CD4-positive, alpha-beta T cell (primary cell): ENCODE results near the gene OLFM2. TPM values are rescaled to one million over a fixed set of nuclear protein-coding genes. Genes with fewer than 3 reads are reported as not detected.

ENCODE experiments used
- ATAC-seq: fragments of 200-7000 bp; cut with Tn5 transposase; one replicate; pipeline ENCODE4 v1.10.0; 2022; ENCODE audit warnings: mild to moderate bottlenecking; ENCODE audit not compliant: poor library complexity
- CTCF ChIA-PET: fragments of 350-600 bp; sonication (Branson Sonifier 250); formaldehyde crosslinking; loops from one replicate; lab custom pipeline; 2021; ENCODE audit warnings: antibody characterized with exemption, inconsistent platforms; lab: Charles Lee
- POLR2A ChIA-PET: fragments of 350-600 bp; sonication (Branson Sonifier 250); formaldehyde crosslinking; loops from one replicate; lab custom pipeline; 2021; ENCODE audit warnings: antibody characterized with exemption, inconsistent platforms; lab: Charles Lee
- DNase-seq, 14 experiments: peaks; one replicate each; pipeline ENCODE4 v3.0.0-alpha.2; 2013 to 2020; ENCODE audit warnings: mixed read lengths in 2 of 14
- H3K27ac ChIP-seq, 2 donors: one replicate each; pipeline versions ENCODE4 v1.5.1 to v1.7.0; 2013; ENCODE audit warnings: low read length in 2 of 2, low read depth in 1 of 2, mild to moderate bottlenecking in 1 of 2
- H3K27me3 ChIP-seq, 2 experiments: 1 replicate in 1 of 2; 2 replicates in 1 of 2; pipeline versions ENCODE4 v1.6.1 to v1.7.0; 2013; ENCODE audit warnings: low read length in 2 of 2, control low read depth in 1 of 2, mild to moderate bottlenecking in 1 of 2, moderate library complexity in 1 of 2; ENCODE audit not compliant: insufficient read depth in 2 of 2, control insufficient read depth in 1 of 2
- H3K36me3 ChIP-seq: one replicate; pipeline ENCODE4 v1.6.1; 2013; ENCODE audit warnings: low read length, control low read depth; ENCODE audit not compliant: insufficient read depth
- H3K4me1 ChIP-seq: one replicate; pipeline ENCODE4 v1.6.1; 2013; ENCODE audit warnings: low read length, control low read depth; ENCODE audit not compliant: insufficient read depth
- H3K4me3 ChIP-seq: one replicate; pipeline ENCODE4 v1.5.1; 2013; ENCODE audit warnings: mild to moderate bottlenecking, low read length, moderate library complexity
- H3K9me3 ChIP-seq, 2 experiments: 1 replicate in 1 of 2; 2 replicates in 1 of 2; pipeline versions ENCODE4 v1.6.1 to v1.7.0; 2013; ENCODE audit warnings: low read length in 2 of 2, mild to moderate bottlenecking in 2 of 2, control low read depth in 1 of 2, moderate library complexity in 1 of 2; ENCODE audit not compliant: control insufficient read depth in 1 of 2, insufficient read depth in 1 of 2
- H3K27ac Mint-ChIP-seq: one replicate; pipeline ENCODE4 v1.8.0; 2020; ENCODE audit warnings: mixed read lengths
- H3K27me3 Mint-ChIP-seq: one replicate; pipeline ENCODE4 v1.8.0; 2021; ENCODE audit warnings: mixed read lengths
- H3K36me3 Mint-ChIP-seq: one replicate; pipeline ENCODE4 v1.8.0; 2021; ENCODE audit warnings: low read depth, mixed read lengths
- H3K4me1 Mint-ChIP-seq: one replicate; pipeline ENCODE4 v1.8.0; 2021; ENCODE audit warnings: low read depth, mixed read lengths
- H3K4me3 Mint-ChIP-seq: one replicate; pipeline ENCODE4 v1.8.0; 2020; ENCODE audit warnings: mild to moderate bottlenecking, mixed read lengths
- H3K9me3 Mint-ChIP-seq: one replicate; pipeline ENCODE4 v1.8.0; 2020; ENCODE audit warnings: mixed read lengths
- CTCF ChIP-seq: fragments of 200-600 bp; IDR thresholded peaks from one replicate; pipeline ENCODE4 v1.8.0; 2022; ENCODE audit warnings: antibody characterized with exemption, mild to moderate bottlenecking
- intact Hi-C, 2 experiments: fragments of 100-400 bp; cut with DNase I in 1 of 2; cut with micrococcal nuclease in 1 of 2; formaldehyde crosslinking; loops; one replicate each; pipeline versions ENCODE4 v1.15.1 to v1.9.0; 2023 to 2025; cut with DNase I, micrococcal nuclease
- total RNA-seq, 174 experiments: library from RNA in 2 of 174; stranded (reverse) in 2 of 174; gene quantifications; one replicate each; pipeline ENCODE4 v1.2.3 and lab custom pipeline; 2021 to 2026

Gene OLFM2
- total RNA-seq, 2 experiments from 2014 or later: 4.1 to 4.8 TPM

- H3K4me3 Mint-ChIP-seq: no peak overlapping the region
- no peaks in the 10 kb centered on the region for H3K9me3 Mint-ChIP-seq
- ATAC-seq: no peak
- no peak overlapping the region for H3K27ac ChIP-seq
- no peak overlapping the region for H3K4me3 ChIP-seq
- peaks cover 26% of the 10 kb centered on the region for H3K4me1 Mint-ChIP-seq
- ChIA-PET CTCF (no interaction called here), POLR2A (interaction anchor here (0.6 to 4.0 kb wide), 2 partner anchors 11 to 29 kb away, joined by 3 to 27 read pairs; no protein-coding TSS in a partner anchor)
- H3K4me1 ChIP-seq: peaks cover 34% of the 10 kb centered on the region
- H3K36me3 Mint-ChIP-seq: no peaks in the 10 kb centered on the region
- intact Hi-C loops: no loop called here
- TF ChIP-seq CTCF: no peak
- DNase-seq: no peak
- no peaks in the 10 kb centered on the region for H3K36me3 ChIP-seq
- H3K27me3 ChIP-seq: no peaks in the 10 kb centered on the region
- H3K9me3 ChIP-seq: no peaks in the 10 kb centered on the region
- H3K27ac Mint-ChIP-seq: no peak overlapping the region
- H3K27me3 Mint-ChIP-seq: no peaks in the 10 kb centered on the region
Observed at GRCh38 chr19:9868983-9869617, 67.2 kb downstream of the OLFM2 start.

GRCh38 chr19:9865732-9866501, 70.4 kb downstream of the OLFM2 start:
- H3K27me3 ChIP-seq: no peaks in the 10 kb centered on the region
- Mint-ChIP-seq H3K27me3 (no peaks in the 10 kb centered on the region), H3K9me3 (no peaks in the 10 kb centered on the region), H3K36me3 (no peaks in the 10 kb centered on the region), H3K27ac (peak overlapping the region; percentile 90), H3K4me1 (peaks cover 56% of the 10 kb centered on the region), H3K4me3 (peak overlapping the region; percentile 70)
- ATAC-seq (peak; percentile 78), DNase-seq (peak in 12 of 14 experiments; percentile 26 to 84 (median 49))
- H3K4me3 ChIP-seq: no peak overlapping the region
- H3K4me1 ChIP-seq: peaks cover 66% of the 10 kb centered on the region
- H3K27ac ChIP-seq: no peak overlapping the region
- CTCF ChIA-PET: no interaction called here
- TF ChIP-seq CTCF: no peak
- H3K9me3 ChIP-seq: no peaks in the 10 kb centered on the region
- intact Hi-C loops: loop anchor here in 1 of 2 experiments (2.0 kb wide), 1 partner anchor 17 kb away; no protein-coding TSS in a partner anchor
- H3K36me3 ChIP-seq: no peaks in the 10 kb centered on the region
- POLR2A ChIA-PET: interaction anchor here (0.6 to 4.0 kb wide), 2 partner anchors 8 to 31 kb away, joined by 3 to 27 read pairs; partner anchors contain the start of gene PIN1

- ChIA-PET POLR2A (interaction anchor here (0.9 to 2.5 kb wide), 2 partner anchors 29 to 36 kb away, joined by 4 to 7 read pairs; partner anchors contain the start of genes PIN1 and UBL5), CTCF (no interaction called here)
- Mint-ChIP-seq H3K36me3 (no peaks in the 10 kb centered on the region), H3K4me1 (peaks cover 70% of the 10 kb centered on the region), H3K9me3 (no peaks in the 10 kb centered on the region), H3K27me3 (no peaks in the 10 kb centered on the region), H3K4me3 (peak overlapping the region; percentile 76), H3K27ac (peak overlapping the region; percentile 88)
- H3K27ac ChIP-seq: peak overlapping the region; percentile 41 to 71
- H3K9me3 ChIP-seq: no peaks in the 10 kb centered on the region
- DNase-seq (peak in 9 of 14 experiments; percentile 13 to 57 (median 33)), ATAC-seq (peak; percentile 65)
- intact Hi-C loops: loop anchor here (2.0 kb wide), 4 partner anchors 15 to 51 kb away; partner anchors contain the start of gene PIN1 (in 1 of the 2)
- no peak for TF ChIP-seq CTCF
- no peaks in the 10 kb centered on the region for H3K36me3 ChIP-seq
- H3K4me1 ChIP-seq: peaks cover 85% of the 10 kb centered on the region
- H3K27me3 ChIP-seq: no peaks in the 10 kb centered on the region
- peak overlapping the region; percentile 32 for H3K4me3 ChIP-seq
Observed at GRCh38 chr19:9863759-9864158, 72.6 kb downstream of the OLFM2 start.
